Measurements from ENCODE around the gene CCDC13.
"Not testable (repeated sequence)": the region's sequence is repeated elsewhere in the genome, so short reads cannot be mapped to it uniquely, and the experiment has no call there.

CCDC13 gene, protein sequence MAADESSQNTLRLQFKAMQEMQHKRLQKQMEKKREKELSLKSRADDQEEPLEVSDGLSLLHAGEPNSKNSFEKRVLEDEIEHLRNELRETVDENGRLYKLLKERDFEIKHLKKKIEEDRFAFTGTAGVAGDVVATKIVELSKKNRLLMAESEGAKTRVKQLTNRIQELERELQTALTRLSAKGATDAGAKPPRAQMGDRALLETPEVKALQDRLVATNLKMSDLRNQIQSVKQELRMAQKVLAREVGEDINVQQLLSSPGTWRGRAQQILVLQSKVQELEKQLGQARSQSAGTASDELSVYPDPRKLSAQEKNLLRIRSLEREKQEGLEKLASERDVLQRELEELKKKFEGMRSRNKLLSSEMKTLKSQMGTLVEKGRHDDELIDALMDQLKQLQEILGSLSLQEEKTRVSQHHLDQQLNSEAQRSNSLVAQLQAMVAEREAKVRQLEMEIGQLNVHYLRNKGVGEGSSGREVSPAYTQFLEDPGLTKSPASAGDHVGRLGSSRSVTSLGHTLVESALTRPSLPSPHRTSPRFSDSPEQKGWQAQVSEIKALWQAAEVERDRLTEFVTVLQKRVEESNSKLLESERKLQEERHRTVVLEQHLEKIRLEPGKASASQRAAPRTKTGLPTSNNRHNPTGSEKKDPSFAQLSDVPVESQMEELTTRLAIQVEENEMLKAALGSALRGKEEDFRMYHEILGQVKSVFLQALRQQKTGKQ

DNA sequence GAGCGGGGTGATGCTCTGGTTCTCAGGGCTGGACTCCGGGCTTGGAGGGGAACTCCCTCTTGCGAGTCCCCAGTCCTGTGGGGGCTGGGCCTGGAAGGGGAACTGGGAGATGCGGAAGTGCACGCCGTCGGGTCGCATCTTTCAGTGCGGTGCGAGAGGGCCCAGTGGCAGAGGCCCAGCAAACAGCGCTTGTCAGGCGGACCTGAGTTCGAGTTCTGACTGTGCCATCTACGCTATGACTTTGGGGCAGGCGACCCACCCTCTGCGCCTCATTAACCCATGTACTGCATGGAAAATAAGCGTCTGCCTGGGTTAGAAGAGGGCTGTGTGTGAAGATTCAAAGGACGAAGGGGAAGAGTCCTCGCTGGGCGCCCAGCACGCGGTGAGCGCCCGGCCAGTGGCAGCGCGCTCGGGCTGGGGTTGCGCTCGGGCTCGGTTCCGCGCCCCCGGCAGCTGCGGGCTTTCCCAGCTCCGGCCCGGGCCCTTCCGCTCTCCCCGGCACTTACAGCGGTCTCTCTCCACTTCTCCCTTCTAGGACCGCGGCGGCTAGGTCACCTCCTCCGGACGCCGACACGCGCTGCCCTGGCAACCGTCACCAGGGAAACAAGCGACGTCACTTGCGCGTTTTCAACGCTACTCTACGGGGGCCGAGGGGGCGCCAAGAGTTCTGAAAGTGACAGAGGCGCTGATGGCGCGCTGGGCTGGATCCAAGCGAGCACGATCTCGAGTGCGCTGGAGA is at the start of gene CCDC13:
TSS of gene CCDC13 (minus strand) at position 584 of the 739 bp plus-strand sequence. CDS start 14,908 bp downstream, outside the sequence.
- peak; percentile 62 for DNase-seq

- DNase-seq, result no peak
Observed at GRCh38 chr3:42822828-42823227, 49.8 kb upstream of the CCDC13 start.

GRCh38 chr3:42820746-42821051 is 47.6 kb upstream of the CCDC13 start:
- DNase-seq, result no peak

DNA sequence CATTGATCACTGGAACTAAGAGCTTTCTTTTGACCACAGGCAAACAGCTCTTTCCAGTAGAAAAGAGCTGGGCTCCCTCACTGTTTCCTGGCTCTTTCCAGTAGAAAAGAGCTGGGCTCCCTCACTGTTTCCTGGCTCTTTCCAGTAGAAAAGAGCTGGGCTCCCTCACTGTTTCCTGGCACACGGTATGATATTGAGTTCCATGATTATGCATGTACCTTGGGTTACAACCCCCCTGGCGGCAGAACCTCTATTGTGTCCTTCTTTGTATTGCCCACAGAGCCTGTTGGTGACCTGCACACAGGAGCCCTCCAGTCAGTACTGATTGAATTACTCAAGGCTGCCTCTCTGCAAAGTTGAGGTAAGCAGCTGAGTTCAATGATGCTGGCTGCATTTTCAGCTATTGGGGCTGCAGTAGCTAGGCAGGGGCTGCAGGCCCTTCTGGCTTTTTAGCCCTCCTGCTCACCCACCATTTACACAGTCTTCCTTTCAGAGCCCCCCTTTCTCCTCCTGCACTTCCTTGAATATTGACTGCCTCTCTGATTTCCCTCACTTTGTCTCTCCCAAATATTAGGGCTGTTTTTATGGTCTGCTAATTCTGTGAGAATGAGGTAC is 46.4 kb upstream of the CCDC13 start:
- no peak for DNase-seq

GRCh38 chr3:42815826-42816225 is 42.8 kb upstream of the CCDC13 start:
- no peak for DNase-seq

- no peak for DNase-seq
Observed at GRCh38 chr3:42814914-42815507, 42.0 kb upstream of the CCDC13 start.

DNA sequence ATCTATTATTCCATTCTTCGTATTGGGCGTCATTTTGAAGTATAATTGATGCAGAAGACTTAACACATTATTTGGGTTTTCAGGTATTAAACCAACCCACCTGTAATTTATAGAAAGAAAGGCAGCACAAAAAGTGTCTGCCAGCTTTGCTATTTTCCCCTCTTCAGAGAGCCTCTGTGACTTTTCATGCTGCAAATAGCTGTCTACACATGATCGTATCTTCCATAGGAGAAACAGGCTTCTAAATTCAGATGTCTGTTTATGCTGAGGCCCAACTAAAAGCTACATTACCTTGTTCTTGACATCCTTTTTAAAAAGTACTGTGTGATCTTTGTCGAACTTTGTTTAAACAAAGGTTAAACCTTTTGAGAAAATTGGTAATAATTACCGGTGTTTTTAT is 41.2 kb upstream of the CCDC13 start:
- no peak for DNase-seq

DNA sequence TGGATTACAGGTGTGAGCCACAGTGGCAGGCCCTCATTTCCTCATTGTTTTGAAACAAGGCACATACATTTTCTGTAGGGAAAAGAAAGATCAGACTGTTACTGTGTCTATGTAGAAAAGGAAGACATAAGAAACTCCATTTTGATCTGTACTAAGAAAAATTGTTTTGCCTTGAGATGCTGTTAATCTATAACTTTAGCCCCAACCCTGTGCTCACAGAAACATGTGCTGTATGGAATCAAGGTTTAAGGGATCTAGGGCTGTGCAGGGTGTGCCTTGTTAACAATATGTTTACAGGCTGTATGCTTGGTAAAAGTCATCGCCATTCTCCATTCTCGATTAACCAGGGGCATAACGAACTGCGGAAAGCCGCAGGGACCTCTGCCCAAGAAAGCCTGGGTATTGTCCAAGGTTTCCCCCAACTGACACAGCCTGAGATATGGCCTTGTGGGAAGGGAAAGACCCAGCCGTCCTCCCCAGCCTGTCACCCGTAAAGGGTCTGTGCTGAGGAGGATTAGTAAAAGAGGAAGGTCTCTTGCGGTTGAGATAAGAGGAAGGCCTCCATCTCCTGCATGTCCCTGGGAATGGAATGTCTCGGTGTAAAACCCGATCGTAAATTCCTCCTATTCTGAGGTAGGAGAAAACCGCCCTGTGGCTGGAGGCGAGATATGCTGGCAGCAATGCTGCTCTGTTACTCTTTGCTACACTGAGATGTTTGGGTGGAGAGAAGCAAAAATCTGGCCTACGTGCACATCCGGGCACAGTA is 38.2 kb upstream of the CCDC13 start:
- DNase-seq, result not testable (repeated sequence)

DNA sequence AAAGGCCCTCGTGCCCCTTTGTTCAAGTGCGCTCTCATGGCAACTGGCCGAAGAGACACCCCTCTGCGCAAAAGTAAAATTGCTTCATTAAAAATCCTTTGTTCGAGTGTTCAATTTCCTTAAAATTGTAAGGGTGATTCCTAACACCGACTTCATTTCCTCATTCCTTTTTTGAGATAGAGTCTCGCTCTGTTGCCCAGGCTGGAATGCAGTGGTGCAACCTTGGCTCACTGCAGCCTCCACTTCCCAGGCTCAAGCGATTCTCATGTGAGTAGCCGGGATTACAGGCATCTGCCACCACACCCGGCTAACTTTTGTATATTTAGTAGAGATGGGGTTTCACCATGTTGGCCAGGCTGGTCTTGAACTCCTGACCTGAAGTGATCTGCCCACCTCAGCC is 37.7 kb upstream of the CCDC13 start:
- DNase-seq, result not testable (repeated sequence)

DNA sequence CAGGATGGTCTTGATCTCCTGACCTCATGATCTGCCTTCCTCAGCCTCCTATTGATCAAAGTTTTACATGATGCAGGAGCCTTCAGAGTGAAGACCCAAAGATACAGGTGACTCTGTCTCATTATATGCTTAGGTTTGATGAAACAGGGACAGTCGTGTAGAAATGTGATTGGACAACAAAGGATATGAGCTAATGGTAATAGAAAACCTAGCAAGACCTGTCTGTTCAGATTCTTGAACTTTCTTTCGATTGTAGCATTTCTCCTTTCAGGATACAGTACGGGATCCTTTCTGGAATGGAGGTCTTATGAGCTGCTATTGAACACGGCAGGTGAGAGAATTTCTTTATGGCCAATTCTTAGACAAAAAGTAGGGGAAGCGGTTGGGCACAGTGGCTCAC is 36.1 kb upstream of the CCDC13 start, which contains the start of gene ACKR2:
TSS of gene ACKR2 (plus strand) at position 244 of the 400 bp plus-strand sequence. CDS start 55,058 bp downstream, outside the sequence.
- no peak for DNase-seq

- DNase-seq, result no peak
Observed at GRCh38 chr3:42807929-42808328, 34.9 kb upstream of the CCDC13 start.

- DNase-seq, result no peak
Observed at GRCh38 chr3:42805141-42805821, 32.2 kb upstream of the CCDC13 start.

DNA sequence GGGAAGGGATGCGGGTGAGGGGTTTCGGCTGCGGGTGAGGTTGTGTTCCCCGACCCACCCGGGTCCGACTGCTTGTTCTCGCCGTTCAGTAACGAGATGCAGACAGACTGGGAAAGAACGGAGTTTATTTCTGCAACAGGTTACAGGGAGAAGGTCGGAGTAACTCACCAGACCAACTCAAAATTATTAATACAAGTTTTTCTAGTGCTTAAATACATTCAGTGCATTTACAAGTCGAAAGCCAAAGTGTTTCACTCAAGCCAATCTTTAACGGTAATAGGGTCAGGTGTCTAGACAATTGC is 31.7 kb upstream of the CCDC13 start:
- no peak for DNase-seq

DNA sequence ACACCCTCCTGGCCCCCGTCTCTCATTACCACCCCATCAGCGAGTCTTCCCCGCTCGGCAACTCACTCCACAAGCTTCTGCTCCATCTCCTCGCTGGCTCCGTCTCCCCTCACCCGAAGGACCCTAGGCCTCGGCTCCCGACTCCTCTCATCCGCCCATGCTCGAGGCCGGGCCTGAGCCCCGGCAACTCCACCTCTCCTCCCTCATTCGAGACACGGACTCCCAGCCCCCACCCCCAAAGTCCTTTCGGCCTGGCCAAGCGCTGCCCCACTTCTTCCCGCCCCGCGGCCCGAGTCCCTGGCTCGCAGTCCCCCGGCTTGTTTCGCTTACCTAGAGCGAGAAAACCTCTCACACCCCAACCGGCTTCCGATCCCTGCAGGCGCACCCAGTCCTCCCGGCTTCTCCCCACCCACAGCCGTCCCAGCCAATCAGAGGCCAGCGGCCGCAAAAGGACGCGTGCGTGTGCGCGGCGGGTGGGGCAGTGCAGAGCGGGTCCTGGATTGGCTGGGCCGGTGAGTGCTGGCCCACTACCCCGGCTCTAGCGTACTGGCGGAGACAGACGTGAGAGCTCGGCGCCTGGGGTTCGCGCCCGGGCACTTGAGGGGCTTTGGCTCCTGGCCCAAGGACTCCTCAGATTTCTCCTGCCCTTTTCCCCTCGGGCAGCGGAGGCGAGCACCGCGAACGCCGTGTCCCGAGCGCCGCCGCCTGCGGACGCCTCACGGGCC is 31.2 kb upstream of the CCDC13 start, which contains the start of gene HIGD1A:
TSS of gene HIGD1A (minus strand) at position 385 of the 725 bp plus-strand sequence. CDS start 10,237 bp downstream, outside the sequence.
- DNase-seq, result peak; percentile 77

- no peak for DNase-seq
Observed at GRCh38 chr3:42803414-42804105, 30.5 kb upstream of the CCDC13 start.

GRCh38 chr3:42802876-42803413 is 29.9 kb upstream of the CCDC13 start:
- no peak for DNase-seq

GRCh38 chr3:42801784-42802183 is 28.7 kb upstream of the CCDC13 start:
- DNase-seq, result no peak

DNA sequence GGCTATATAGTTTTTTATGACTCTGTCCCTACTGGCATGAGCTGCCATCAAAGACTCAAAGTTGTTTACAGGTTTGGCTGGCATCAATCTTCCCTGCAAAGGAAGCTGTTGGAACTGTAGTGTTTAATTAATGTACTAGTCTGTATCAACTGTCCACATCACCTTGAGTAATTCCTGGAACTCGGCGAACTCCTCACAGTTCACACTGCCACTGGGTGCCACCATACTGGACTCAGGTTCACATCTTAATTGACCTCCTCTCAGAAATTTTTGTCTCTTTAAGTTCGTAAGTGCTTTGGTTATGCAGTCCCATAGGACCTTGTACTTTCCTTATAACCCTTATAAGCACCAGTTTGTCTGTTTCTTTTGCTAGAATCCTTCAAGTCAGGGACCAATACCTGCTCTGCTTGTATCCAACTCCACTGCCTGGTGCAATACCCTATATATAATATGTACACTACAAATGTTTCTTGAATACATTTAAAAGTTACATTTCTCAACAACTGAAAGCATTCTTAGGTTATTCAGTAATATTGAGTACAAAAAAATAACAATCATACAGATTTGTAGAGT is 28.1 kb upstream of the CCDC13 start:
- DNase-seq, result no peak

GRCh38 chr3:42800251-42800650 is 27.2 kb upstream of the CCDC13 start:
- no peak for DNase-seq

All from NCI-H774 (cell line).